SK-N-SH (cell line): ENCODE results near the gene SBSN.

ENCODE experiments used
- CTCF ChIP-seq: fragments of 200-600 bp; sonication (generic); IDR thresholded peaks from 2 replicates; pipeline ENCODE4 v1.6.1; 2017; ENCODE audit warnings: antibody characterized with exemption, mild to moderate bottlenecking, moderate library complexity
- EZH2phosphoT487 ChIP-seq: fragments of 200-600 bp; sonication (generic); IDR thresholded peaks from 2 replicates; pipeline ENCODE4 v1.6.1; 2017; ENCODE audit warnings: low read depth, mixed run types, mild to moderate bottlenecking, antibody characterized with exemption, moderate library complexity, borderline replicate concordance
- FOXJ3 ChIP-seq: sonication (generic); formaldehyde crosslinking; IDR thresholded peaks from 2 replicates; pipeline ENCODE4 v1.5.1; 2020; ENCODE audit warnings: mild to moderate bottlenecking, missing genetic modification reagents
- FOXM1 ChIP-seq: IDR thresholded peaks from 2 replicates; pipeline ENCODE4 v1.4.0; 2012; ENCODE audit warnings: low read depth, mild to moderate bottlenecking
- MAX ChIP-seq: IDR thresholded peaks from 2 replicates; pipeline ENCODE4 v1.4.0; 2012; ENCODE audit warnings: low read depth
- NFIC ChIP-seq: IDR thresholded peaks from 2 replicates; pipeline ENCODE4 v1.4.0; 2012; ENCODE audit warnings: borderline replicate concordance
- POLR2AphosphoS5 ChIP-seq: IDR thresholded peaks from 2 replicates; pipeline ENCODE4 v1.6.1; 2012; ENCODE audit warnings: low read depth, low read length
- TAF1 ChIP-seq: IDR thresholded peaks from 2 replicates; pipeline ENCODE4 v1.6.1; 2012; ENCODE audit warnings: low read depth, mild to moderate bottlenecking, low read length, moderate library complexity, borderline replicate concordance
- TCF12 ChIP-seq: IDR thresholded peaks from 2 replicates; pipeline ENCODE4 v1.4.0; 2012
- TEAD4 ChIP-seq: IDR thresholded peaks from 2 replicates; pipeline ENCODE4 v1.4.0; 2012; ENCODE audit warnings: mild to moderate bottlenecking, borderline replicate concordance; ENCODE audit not compliant: insufficient read depth
- YY1 ChIP-seq: IDR thresholded peaks from 2 replicates; pipeline ENCODE4 v1.4.0; 2012; ENCODE audit warnings: low read depth, mild to moderate bottlenecking
- TF ChIP-seq, protein P1 (sequence below): IDR thresholded peaks from 2 replicates; pipeline ENCODE4 v1.6.1; 2012; ENCODE audit warnings: mild to moderate bottlenecking, low read depth, low read length, moderate library complexity
- TF ChIP-seq, protein P2 (sequence below): IDR thresholded peaks from 2 replicates; pipeline ENCODE4; 2012

DNA sequence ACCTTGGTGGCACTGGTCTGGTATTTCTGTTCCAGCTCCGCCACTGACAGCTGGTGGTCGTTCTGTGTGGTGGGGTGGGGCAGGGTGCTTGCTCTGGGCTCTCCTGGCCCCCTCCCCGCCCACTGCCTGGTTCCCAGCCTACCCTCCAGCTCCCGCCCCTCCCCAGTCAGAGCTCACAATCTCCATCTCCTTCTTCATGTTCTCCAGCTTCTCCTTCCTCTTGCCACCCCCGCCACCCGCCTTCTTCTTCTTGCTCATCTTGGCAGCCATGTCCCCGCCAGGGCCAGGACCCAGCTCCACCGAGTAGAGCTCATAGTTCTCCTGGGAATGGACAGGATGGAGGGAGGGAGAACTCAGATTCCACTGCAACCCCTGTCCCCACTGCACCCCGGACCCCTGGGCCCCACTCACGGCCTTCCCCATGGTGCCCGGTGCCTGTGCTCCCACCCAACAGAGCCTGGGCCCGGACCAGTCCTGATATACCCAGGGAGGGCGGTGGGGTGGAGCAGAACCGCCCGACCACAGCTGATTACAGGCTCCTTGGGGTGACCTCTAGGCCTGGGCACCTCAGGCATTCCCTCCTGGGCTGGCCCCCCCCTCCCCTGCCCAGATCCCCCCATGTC lies 35.2 kb upstream of the SBSN start, which contains the start of gene ATP4A:
- TF ChIP-seq, protein P1, sequence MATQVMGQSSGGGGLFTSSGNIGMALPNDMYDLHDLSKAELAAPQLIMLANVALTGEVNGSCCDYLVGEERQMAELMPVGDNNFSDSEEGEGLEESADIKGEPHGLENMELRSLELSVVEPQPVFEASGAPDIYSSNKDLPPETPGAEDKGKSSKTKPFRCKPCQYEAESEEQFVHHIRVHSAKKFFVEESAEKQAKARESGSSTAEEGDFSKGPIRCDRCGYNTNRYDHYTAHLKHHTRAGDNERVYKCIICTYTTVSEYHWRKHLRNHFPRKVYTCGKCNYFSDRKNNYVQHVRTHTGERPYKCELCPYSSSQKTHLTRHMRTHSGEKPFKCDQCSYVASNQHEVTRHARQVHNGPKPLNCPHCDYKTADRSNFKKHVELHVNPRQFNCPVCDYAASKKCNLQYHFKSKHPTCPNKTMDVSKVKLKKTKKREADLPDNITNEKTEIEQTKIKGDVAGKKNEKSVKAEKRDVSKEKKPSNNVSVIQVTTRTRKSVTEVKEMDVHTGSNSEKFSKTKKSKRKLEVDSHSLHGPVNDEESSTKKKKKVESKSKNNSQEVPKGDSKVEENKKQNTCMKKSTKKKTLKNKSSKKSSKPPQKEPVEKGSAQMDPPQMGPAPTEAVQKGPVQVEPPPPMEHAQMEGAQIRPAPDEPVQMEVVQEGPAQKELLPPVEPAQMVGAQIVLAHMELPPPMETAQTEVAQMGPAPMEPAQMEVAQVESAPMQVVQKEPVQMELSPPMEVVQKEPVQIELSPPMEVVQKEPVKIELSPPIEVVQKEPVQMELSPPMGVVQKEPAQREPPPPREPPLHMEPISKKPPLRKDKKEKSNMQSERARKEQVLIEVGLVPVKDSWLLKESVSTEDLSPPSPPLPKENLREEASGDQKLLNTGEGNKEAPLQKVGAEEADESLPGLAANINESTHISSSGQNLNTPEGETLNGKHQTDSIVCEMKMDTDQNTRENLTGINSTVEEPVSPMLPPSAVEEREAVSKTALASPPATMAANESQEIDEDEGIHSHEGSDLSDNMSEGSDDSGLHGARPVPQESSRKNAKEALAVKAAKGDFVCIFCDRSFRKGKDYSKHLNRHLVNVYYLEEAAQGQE: no peak
- no peak for TF ChIP-seq CTCF
- TF ChIP-seq NFIC: no peak
- TF ChIP-seq MAX: no peak
- TF ChIP-seq, protein P2, sequence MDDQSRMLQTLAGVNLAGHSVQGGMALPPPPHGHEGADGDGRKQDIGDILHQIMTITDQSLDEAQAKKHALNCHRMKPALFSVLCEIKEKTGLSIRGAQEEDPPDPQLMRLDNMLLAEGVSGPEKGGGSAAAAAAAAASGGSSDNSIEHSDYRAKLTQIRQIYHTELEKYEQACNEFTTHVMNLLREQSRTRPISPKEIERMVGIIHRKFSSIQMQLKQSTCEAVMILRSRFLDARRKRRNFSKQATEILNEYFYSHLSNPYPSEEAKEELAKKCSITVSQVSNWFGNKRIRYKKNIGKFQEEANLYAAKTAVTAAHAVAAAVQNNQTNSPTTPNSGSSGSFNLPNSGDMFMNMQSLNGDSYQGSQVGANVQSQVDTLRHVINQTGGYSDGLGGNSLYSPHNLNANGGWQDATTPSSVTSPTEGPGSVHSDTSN: no peak
- no peak for TF ChIP-seq EZH2phosphoT487
- TF ChIP-seq TCF12: no peak
- TF ChIP-seq FOXM1: no peak
- TF ChIP-seq FOXJ3: no peak
- no peak for TF ChIP-seq POLR2AphosphoS5
- TF ChIP-seq TEAD4: no peak
- no peak for TF ChIP-seq TAF1
- TF ChIP-seq YY1: no peak
